Thymus (tissue), 14 donors: Measurements from ENCODE around the gene CCDC34. TPM values are rescaled to one million over a fixed set of nuclear protein-coding genes. Genes with fewer than 3 reads are reported as not detected.
A peak's percentile ranks its signal among the peaks of the same experiment; 100 is the strongest.

Experiments
- DNase-seq, 9 donors: peaks; one replicate each; pipeline ENCODE4 v3.0.0-alpha.2; 2013; ENCODE audit warnings: low spot score in 9 of 9, low read depth in 6 of 9, missing footprints in 1 of 9
- H3K27ac ChIP-seq, 2 donors: one replicate each; pipeline ENCODE4 v1.5.1; 2013; ENCODE audit warnings: control low read depth in 1 of 2, low read depth in 1 of 2, low read length in 1 of 2, mild to moderate bottlenecking in 1 of 2, moderate library complexity in 1 of 2
- H3K27me3 ChIP-seq, 2 donors: one replicate each; pipeline ENCODE4 v1.5.1; 2013; ENCODE audit warnings: low read length in 1 of 2; ENCODE audit not compliant: control insufficient read depth in 2 of 2, insufficient read depth in 1 of 2
- H3K36me3 ChIP-seq, 2 donors: one replicate each; pipeline ENCODE4 v1.5.1; 2013; ENCODE audit warnings: low read length in 1 of 2, mild to moderate bottlenecking in 1 of 2, moderate library complexity in 1 of 2; ENCODE audit not compliant: control insufficient read depth in 2 of 2, insufficient read depth in 2 of 2
- H3K4me1 ChIP-seq, 2 donors: one replicate each; pipeline ENCODE4 v1.5.1; 2013; ENCODE audit warnings: low read length in 2 of 2; ENCODE audit not compliant: control insufficient read depth in 2 of 2, insufficient read depth in 2 of 2
- H3K4me3 ChIP-seq, 2 donors: one replicate each; pipeline ENCODE4 v1.5.1; 2013; ENCODE audit warnings: low read length in 2 of 2, control low read depth in 1 of 2, mild to moderate bottlenecking in 1 of 2
- H3K9me3 ChIP-seq, 2 donors: one replicate each; pipeline ENCODE4 v1.5.1; 2013; ENCODE audit warnings: low read length in 1 of 2, mild to moderate bottlenecking in 1 of 2; ENCODE audit not compliant: control insufficient read depth in 2 of 2, insufficient read depth in 1 of 2
- WGBS: extraction: QIAGEN DNeasy Blood & Tissue Kit; methylation state at CpG from one replicate; pipeline ENCODE4 v1.1.7; 2013; 5-methylcytosine and 5-hydroxymethylcytosine counted together
- long read RNA-seq, 10 donors: transcript quantifications; one replicate each; lab custom pipeline, GENCODE V29; 2026
- polyA plus RNA-seq: library from polyadenylated mRNA; stranded (reverse); fragments of 200-250 nt; gene quantifications from one replicate; pipeline ENCODE4 v1.2.3, GENCODE V29; 2013
- total RNA-seq: library from RNA; stranded (reverse); fragments of 120-200 nt; gene quantifications from one replicate; pipeline ENCODE4 v1.2.4, GENCODE V29; 2013
- donor health status: healthy.

Gene CCDC34, protein sequence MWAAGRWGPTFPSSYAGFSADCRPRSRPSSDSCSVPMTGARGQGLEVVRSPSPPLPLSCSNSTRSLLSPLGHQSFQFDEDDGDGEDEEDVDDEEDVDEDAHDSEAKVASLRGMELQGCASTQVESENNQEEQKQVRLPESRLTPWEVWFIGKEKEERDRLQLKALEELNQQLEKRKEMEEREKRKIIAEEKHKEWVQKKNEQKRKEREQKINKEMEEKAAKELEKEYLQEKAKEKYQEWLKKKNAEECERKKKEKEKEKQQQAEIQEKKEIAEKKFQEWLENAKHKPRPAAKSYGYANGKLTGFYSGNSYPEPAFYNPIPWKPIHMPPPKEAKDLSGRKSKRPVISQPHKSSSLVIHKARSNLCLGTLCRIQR
- total RNA-seq = 17.2 TPM
- 6.6 TPM for polyA plus RNA-seq
- long read RNA-seq, donor 1, partial matches to known transcripts = 0 of 1 reads
- long read RNA-seq, donor 1, other reads (novel, unspliced or antisense) = 0 of 1 reads
- long read RNA-seq, donor 2 = 0 reads
- long read RNA-seq, donor 3, transcript CCDC34-201 (3 exons, 2,109 nt) = major isoform, 24 of 46 reads
- long read RNA-seq, donor 3, transcript CCDC34-202 (6 exons, 2,103 nt) = minor isoform, 8 of 46 reads
- long read RNA-seq, donor 3, partial matches to known transcripts = 14 of 46 reads
- long read RNA-seq, donor 3, other reads (novel, unspliced or antisense) = 0 of 46 reads
- long read RNA-seq, donor 4, transcript CCDC34-201 (3 exons, 2,109 nt) = major isoform, 12 of 20 reads
- long read RNA-seq, donor 4, partial matches to known transcripts = 6 of 20 reads
- long read RNA-seq, donor 4, other reads (novel, unspliced or antisense) = 0 of 20 reads
- long read RNA-seq, donor 5, transcript CCDC34-201 (3 exons, 2,109 nt) = major isoform, 25 of 42 reads
- long read RNA-seq, donor 5, partial matches to known transcripts = 13 of 42 reads
- long read RNA-seq, donor 5, other reads (novel, unspliced or antisense) = 0 of 42 reads
- long read RNA-seq, donor 6, transcript CCDC34-202 (6 exons, 2,103 nt) = major isoform, 8 of 23 reads
- long read RNA-seq, donor 6, transcript CCDC34-201 (3 exons, 2,109 nt) = minor isoform, 7 of 23 reads
- long read RNA-seq, donor 6, partial matches to known transcripts = 8 of 23 reads
- long read RNA-seq, donor 6, other reads (novel, unspliced or antisense) = 0 of 23 reads
- long read RNA-seq, donor 7, transcript CCDC34-201 (3 exons, 2,109 nt) = major isoform, 12 of 16 reads
- long read RNA-seq, donor 7, partial matches to known transcripts = 0 of 16 reads
- long read RNA-seq, donor 7, other reads (novel, unspliced or antisense) = 0 of 16 reads
- long read RNA-seq, donor 8, transcript CCDC34-201 (3 exons, 2,109 nt) = major isoform, 10 of 10 reads
- long read RNA-seq, donor 8, partial matches to known transcripts = 0 of 10 reads
- long read RNA-seq, donor 8, other reads (novel, unspliced or antisense) = 0 of 10 reads
- long read RNA-seq, donor 9, transcript CCDC34-201 (3 exons, 2,109 nt) = major isoform, 11 of 16 reads
- long read RNA-seq, donor 9, transcript CCDC34-202 (6 exons, 2,103 nt) = minor isoform, 5 of 16 reads
- long read RNA-seq, donor 9, partial matches to known transcripts = 0 of 16 reads
- long read RNA-seq, donor 9, other reads (novel, unspliced or antisense) = 0 of 16 reads
- long read RNA-seq, donor 10, transcript CCDC34-201 (3 exons, 2,109 nt) = major isoform, 19 of 24 reads
- long read RNA-seq, donor 10, transcript CCDC34-202 (6 exons, 2,103 nt) = minor isoform, 5 of 24 reads
- long read RNA-seq, donor 10, partial matches to known transcripts = 0 of 24 reads
- long read RNA-seq, donor 10, other reads (novel, unspliced or antisense) = 0 of 24 reads

DNA sequence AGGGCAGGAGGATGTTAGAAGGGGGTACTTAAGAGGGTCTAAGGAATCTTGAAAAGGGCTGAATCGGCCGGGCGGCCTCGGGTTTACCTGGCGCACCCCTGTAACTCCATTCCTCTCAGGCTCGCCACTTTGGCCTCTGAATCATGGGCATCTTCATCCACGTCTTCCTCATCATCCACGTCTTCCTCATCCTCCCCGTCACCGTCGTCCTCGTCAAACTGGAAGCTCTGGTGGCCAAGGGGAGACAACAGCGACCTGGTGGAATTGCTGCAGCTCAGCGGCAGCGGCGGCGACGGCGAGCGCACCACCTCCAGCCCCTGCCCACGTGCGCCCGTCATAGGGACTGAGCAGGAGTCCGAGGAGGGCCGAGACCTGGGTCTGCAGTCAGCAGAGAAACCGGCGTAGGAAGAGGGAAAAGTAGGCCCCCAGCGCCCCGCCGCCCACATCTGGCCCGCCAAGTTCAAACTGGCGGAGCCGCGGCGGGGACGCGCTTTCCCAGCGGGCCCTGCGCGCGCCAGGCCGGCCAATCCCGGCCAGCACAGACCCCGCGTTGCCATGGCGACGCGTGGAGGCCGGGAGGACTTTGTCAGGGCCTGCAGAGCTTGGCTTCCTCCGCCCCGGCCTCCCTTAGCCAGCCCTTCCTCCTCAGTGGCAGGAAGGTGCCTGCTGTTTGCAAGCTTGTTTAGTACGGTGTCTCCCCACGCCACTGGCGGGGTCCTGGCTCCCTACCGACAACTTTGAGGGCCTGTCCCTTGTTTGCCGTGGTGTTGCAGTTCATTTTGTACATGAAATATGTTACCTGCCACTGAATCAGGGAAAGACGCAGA lies at the start of gene CCDC34:
CCDC34 (minus strand) TSS at position 467 of the 827 bp plus-strand sequence; CDS start at position 446, 21 bp downstream.
- H3K27me3 ChIP-seq = no peaks in the 10 kb centered on the region
- peaks cover 3 to 7% of the 10 kb centered on the region in 2 donors for H3K4me1 ChIP-seq
- no peaks in the 10 kb centered on the region for H3K9me3 ChIP-seq
- no peaks in the 10 kb centered on the region for H3K36me3 ChIP-seq
- peak within 1 kb of the TSS; percentile 71 to 74 for H3K4me3 ChIP-seq
- WGBS = under 1% methylated on average over 57 of the region's 57 CpGs
- peak; percentile 52 to 96 (median 91) for DNase-seq
- peak within 1 kb of the TSS; percentile 8 to 45 for H3K27ac ChIP-seq

DNA sequence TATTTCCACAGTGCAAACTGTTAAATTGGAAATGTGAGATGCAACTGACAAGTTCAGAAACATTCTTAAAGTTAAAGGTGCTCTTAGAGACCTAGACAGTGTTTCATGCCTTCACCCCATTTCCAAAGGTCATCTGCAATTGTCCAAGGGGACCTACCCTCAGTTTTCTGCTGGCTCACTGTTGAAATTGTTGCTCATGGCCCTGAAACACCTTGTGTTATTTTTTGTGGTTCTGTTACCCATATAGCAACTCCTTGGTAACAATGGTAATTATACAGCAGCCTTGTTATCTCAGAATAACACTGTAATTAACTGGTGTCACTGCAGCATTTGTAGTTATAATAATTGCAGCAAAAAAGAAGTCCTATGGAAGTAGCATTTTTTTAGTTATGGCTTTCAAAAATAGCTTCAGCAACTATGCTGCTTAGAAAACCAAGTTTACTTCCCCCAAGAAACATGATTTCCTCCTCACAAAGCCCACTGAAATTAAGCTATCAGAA lies 49.2 kb upstream of the CCDC34 start:
- DNase-seq = no peak
- H3K27ac ChIP-seq = no peak overlapping the region
- no peaks in the 10 kb centered on the region for H3K27me3 ChIP-seq
- no peaks in the 10 kb centered on the region for H3K4me1 ChIP-seq
- no peaks in the 10 kb centered on the region for H3K36me3 ChIP-seq
- no peaks in the 10 kb centered on the region for H3K9me3 ChIP-seq
- H3K4me3 ChIP-seq = no peak overlapping the region

GRCh38 chr11:27411328-27411727 lies 48.3 kb upstream of the CCDC34 start:
- no peaks in the 10 kb centered on the region for H3K4me1 ChIP-seq
- no peaks in the 10 kb centered on the region for H3K27me3 ChIP-seq
- no peak overlapping the region for H3K27ac ChIP-seq
- DNase-seq = no peak
- H3K4me3 ChIP-seq = no peak overlapping the region
- H3K36me3 ChIP-seq = no peaks in the 10 kb centered on the region
- H3K9me3 ChIP-seq = no peaks in the 10 kb centered on the region

DNA sequence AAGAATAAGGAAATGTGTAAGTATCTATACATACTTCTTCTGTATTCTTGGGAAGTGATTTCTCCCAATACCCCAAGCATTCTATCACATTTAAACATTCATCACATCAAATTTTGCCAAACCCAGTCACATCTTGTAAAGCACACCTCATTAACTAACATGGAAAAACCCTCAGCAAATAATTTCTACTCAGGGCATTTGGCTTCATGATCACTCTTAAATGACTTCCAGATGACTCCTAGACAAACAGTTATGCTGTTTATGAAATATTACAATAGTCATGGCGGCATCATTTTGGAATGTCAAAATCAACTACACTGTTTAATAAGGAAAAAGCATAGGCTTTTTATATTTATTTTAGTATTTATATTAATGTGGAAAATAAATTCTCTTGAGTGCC lies 47.3 kb upstream of the CCDC34 start:
- no peak for DNase-seq
- WGBS = 93% methylated on average over 1 of the region's 1 CpG
- Histone ChIP-seq H3K27ac (no peak overlapping the region), H3K36me3 (no peaks in the 10 kb centered on the region), H3K4me1 (no peaks in the 10 kb centered on the region), H3K4me3 (no peak overlapping the region), H3K9me3 (no peaks in the 10 kb centered on the region), H3K27me3 (no peaks in the 10 kb centered on the region)

DNA sequence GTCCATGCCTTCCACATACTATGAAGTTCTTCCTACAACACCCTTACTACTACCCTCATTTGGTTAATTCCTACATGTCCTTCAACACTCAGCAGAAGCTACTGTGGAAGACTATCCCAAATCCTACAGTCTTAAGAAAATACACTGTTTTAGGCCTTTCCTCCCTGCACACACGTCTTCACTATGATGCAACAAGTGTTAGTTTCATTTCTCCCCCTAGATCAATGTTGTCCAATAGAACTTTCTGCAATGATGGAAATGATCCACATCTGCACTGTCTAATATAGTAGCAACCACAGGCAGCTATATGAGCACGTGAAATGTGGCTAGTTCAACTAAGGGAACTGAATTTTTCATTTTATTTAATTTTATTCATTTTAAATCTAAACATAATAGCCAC lies 46.7 kb upstream of the CCDC34 start:
- H3K9me3 ChIP-seq = no peaks in the 10 kb centered on the region
- H3K27ac ChIP-seq = no peak overlapping the region
- H3K4me1 ChIP-seq = no peaks in the 10 kb centered on the region
- DNase-seq = no peak
- no peaks in the 10 kb centered on the region for H3K36me3 ChIP-seq
- 84% methylated on average over 2 of the region's 2 CpGs for WGBS
- H3K27me3 ChIP-seq = no peaks in the 10 kb centered on the region
- no peak overlapping the region for H3K4me3 ChIP-seq

GRCh38 chr11:27409049-27409448 lies 46.0 kb upstream of the CCDC34 start:
- H3K4me1 ChIP-seq = no peaks in the 10 kb centered on the region
- no peak for DNase-seq
- no peak overlapping the region for H3K27ac ChIP-seq

GRCh38 chr11:27408246-27408800 lies 45.3 kb upstream of the CCDC34 start:
- H3K4me1 ChIP-seq = no peaks in the 10 kb centered on the region
- no peaks in the 10 kb centered on the region for H3K9me3 ChIP-seq
- H3K4me3 ChIP-seq = no peak overlapping the region
- H3K36me3 ChIP-seq = no peaks in the 10 kb centered on the region
- no peak for DNase-seq
- no peak overlapping the region for H3K27ac ChIP-seq
- H3K27me3 ChIP-seq = no peaks in the 10 kb centered on the region
- WGBS = 92% methylated on average over 2 of the region's 2 CpGs

More at GRCh38 chr11:27409049-27409448, 46.0 kb upstream of the CCDC34 start:
- no peaks in the 10 kb centered on the region for H3K9me3 ChIP-seq
- H3K36me3 ChIP-seq = no peaks in the 10 kb centered on the region
- H3K27me3 ChIP-seq = no peaks in the 10 kb centered on the region
- no peak overlapping the region for H3K4me3 ChIP-seq
